Measurements from ENCODE around the gene HDGFL2.

The HDGFL2 gene

GRCh38 chr19:4445963-4446703, 26.0 kb upstream of the HDGFL2 start:
- no peak for DNase-seq

GRCh38 chr19:4446704-4447200, 25.3 kb upstream of the HDGFL2 start:
- no peak for DNase-seq

- DNase-seq, result no peak
These were observed 24.6 kb upstream of the HDGFL2 start for GRCh38 chr19:4447327-4448146.

GRCh38 chr19:4448147-4448985, 23.7 kb upstream of the HDGFL2 start:
- DNase-seq, result no peak

GRCh38 chr19:4449022-4449638, 23.0 kb upstream of the HDGFL2 start:
- DNase-seq, result no peak

GRCh38 chr19:4449639-4450028, 22.5 kb upstream of the HDGFL2 start:
- no peak for DNase-seq

- no peak for DNase-seq
These were observed 19.7 kb upstream of the HDGFL2 start for GRCh38 chr19:4452230-4452990.

- DNase-seq, result no peak
These were observed 18.6 kb upstream of the HDGFL2 start for GRCh38 chr19:4453232-4454179.

GRCh38 chr19:4454747-4455718, 17.1 kb upstream of the HDGFL2 start:
- DNase-seq, result no peak

- no peak for DNase-seq
These were observed 16.2 kb upstream of the HDGFL2 start for GRCh38 chr19:4455719-4456475.

- DNase-seq, result no peak
These were observed 15.6 kb upstream of the HDGFL2 start for GRCh38 chr19:4456476-4456842.

- peak; percentile 51 for DNase-seq
These were observed 15.0 kb upstream of the HDGFL2 start for GRCh38 chr19:4456843-4457653.

GRCh38 chr19:4457654-4458395, 14.3 kb upstream of the HDGFL2 start, which contains the start of gene UBXN6:
Gene UBXN6 (minus strand): TSS chr19:4457794. CDS start chr19:4457697, 97 bp downstream.
- DNase-seq, result peak; percentile 95

- DNase-seq, result no peak
These were observed 7.1 kb upstream of the HDGFL2 start for GRCh38 chr19:4464815-4465581.

- no peak for DNase-seq
These were observed 4.3 kb upstream of the HDGFL2 start for GRCh38 chr19:4467835-4468234.
